GM18517 (cell line): Measurements from ENCODE around the gene FMNL2.
"Not testable (repeated sequence)": the region's sequence is repeated elsewhere in the genome, so short reads cannot be mapped to it uniquely, and the experiment has no call there.

Source experiments
- ATAC-seq: cut with Tn5 transposase; IDR thresholded peaks from one replicate; pipeline ENCODE4 v1.9.1; 2021; ENCODE audit warnings: mild to moderate bottlenecking, moderate library complexity; ENCODE audit not compliant: unreplicated experiment

The FMNL2 gene

GRCh38 chr2:152372438-152372984, 37.5 kb downstream of the FMNL2 start:
- ATAC-seq: no peak

GRCh38 chr2:152375174-152375573, 40.2 kb downstream of the FMNL2 start:
- no peak for ATAC-seq

GRCh38 chr2:152376385-152376784, 41.4 kb downstream of the FMNL2 start:
- ATAC-seq: no peak

- ATAC-seq: no peak
These were observed 42.0 kb downstream of the FMNL2 start for GRCh38 chr2:152376968-152377367.

- no peak for ATAC-seq
These were observed 44.1 kb downstream of the FMNL2 start for GRCh38 chr2:152379089-152379488.

- ATAC-seq: no peak
These were observed 45.5 kb downstream of the FMNL2 start for GRCh38 chr2:152380261-152381055.

GRCh38 chr2:152383702-152384101, 48.7 kb downstream of the FMNL2 start:
- ATAC-seq: no peak

- ATAC-seq: no peak
These were observed 50.0 kb downstream of the FMNL2 start for GRCh38 chr2:152384992-152385391.

GRCh38 chr2:152385650-152386049, 50.7 kb downstream of the FMNL2 start:
- no peak for ATAC-seq

- no peak for ATAC-seq
These were observed 51.3 kb downstream of the FMNL2 start for GRCh38 chr2:152386266-152386665.

- ATAC-seq: no peak
These were observed 52.1 kb downstream of the FMNL2 start for GRCh38 chr2:152387041-152387440.

GRCh38 chr2:152388269-152388668, 53.3 kb downstream of the FMNL2 start:
- ATAC-seq: not testable (repeated sequence)

- no peak for ATAC-seq
These were observed 54.5 kb downstream of the FMNL2 start for GRCh38 chr2:152389483-152389882.

GRCh38 chr2:152390837-152391236, 55.9 kb downstream of the FMNL2 start:
- no peak for ATAC-seq

- no peak for ATAC-seq
These were observed 56.3 kb downstream of the FMNL2 start for GRCh38 chr2:152391318-152391717.

GRCh38 chr2:152393377-152393776, 58.4 kb downstream of the FMNL2 start:
- ATAC-seq: no peak

- ATAC-seq: no peak
These were observed 59.4 kb downstream of the FMNL2 start for GRCh38 chr2:152394326-152394725.

- ATAC-seq: no peak
These were observed 60.1 kb downstream of the FMNL2 start for GRCh38 chr2:152395103-152395502.

GRCh38 chr2:152395572-152395971, 60.6 kb downstream of the FMNL2 start:
- ATAC-seq: no peak

- ATAC-seq: no peak
These were observed 61.1 kb downstream of the FMNL2 start for GRCh38 chr2:152396051-152396511.

GRCh38 chr2:152396763-152397162, 61.8 kb downstream of the FMNL2 start:
- no peak for ATAC-seq

- no peak for ATAC-seq
These were observed 64.0 kb downstream of the FMNL2 start for GRCh38 chr2:152399003-152399402.
